KMS-11 (cell line): Measurements from ENCODE around the gene ZFAND3.

Experiments
- H2AFZ ChIP-seq: fragments of 200-600 bp; sonication (generic); 2 replicates; pipeline ENCODE4 v1.6.1; 2016; ENCODE audit warnings: antibody characterized with exemption, mixed run types, low read depth
- H3K27ac ChIP-seq: fragments of 200-600 bp; sonication (generic); 2 replicates; pipeline ENCODE4 v1.6.1; 2016; ENCODE audit warnings: mild to moderate bottlenecking, mixed run types
- H3K27me3 ChIP-seq: fragments of 200-600 bp; sonication (generic); 2 replicates; pipeline ENCODE4 v1.6.1; 2017; ENCODE audit warnings: mild to moderate bottlenecking, low read depth, mixed run types, moderate library complexity; ENCODE audit not compliant: insufficient read depth
- H3K36me3 ChIP-seq: fragments of 200-600 bp; sonication (generic); 2 replicates; pipeline ENCODE4 v1.6.1; 2017; ENCODE audit warnings: mild to moderate bottlenecking, mixed run types; ENCODE audit not compliant: insufficient read depth
- H3K4me1 ChIP-seq: fragments of 200-600 bp; sonication (generic); 2 replicates; pipeline ENCODE4 v1.6.1; 2016; ENCODE audit warnings: mild to moderate bottlenecking, low read depth, mixed run types; ENCODE audit not compliant: poor library complexity, severe bottlenecking
- H3K4me2 ChIP-seq: fragments of 200-600 bp; sonication (generic); 2 replicates; pipeline ENCODE4 v1.7.0; 2016; ENCODE audit warnings: mild to moderate bottlenecking, mixed run types
- H3K4me3 ChIP-seq: fragments of 200-600 bp; sonication (generic); IDR thresholded peaks from 2 replicates; pipeline ENCODE4 v1.6.1; 2017; ENCODE audit warnings: low read depth, low read length, mixed read lengths; ENCODE audit not compliant: insufficient read depth
- H3K79me2 ChIP-seq: fragments of 200-600 bp; sonication (generic); 2 replicates; pipeline ENCODE4 v1.6.1; 2016; ENCODE audit warnings: low read depth, mixed run types; ENCODE audit not compliant: insufficient read depth
- H3K9ac ChIP-seq: fragments of 200-600 bp; sonication (generic); 2 replicates; pipeline ENCODE4 v1.6.1; 2016; ENCODE audit warnings: mild to moderate bottlenecking, mixed run types
- H4K20me1 ChIP-seq: fragments of 200-600 bp; sonication (generic); 2 replicates; pipeline ENCODE4 v1.6.1; 2016; ENCODE audit warnings: mild to moderate bottlenecking, mixed run types; ENCODE audit not compliant: insufficient read depth
- TF ChIP-seq, protein P1 (sequence below): fragments of 200-600 bp; sonication (generic); conservative IDR thresholded peaks from 2 replicates; pipeline ENCODE4 v1.6.1; 2017; ENCODE audit warnings: low read depth, mild to moderate bottlenecking, antibody characterized with exemption, low read length, moderate library complexity, mixed read lengths

The ZFAND3 gene

GRCh38 chr6:38099221-38099620, 279.7 kb downstream of the ZFAND3 start:
- Histone ChIP-seq H3K36me3 (no peaks in the 10 kb centered on the region), H4K20me1 (no peaks in the 10 kb centered on the region), H3K27me3 (no peaks in the 10 kb centered on the region), H3K4me1 (peaks cover 14% of the 10 kb centered on the region), H3K27ac (no peak overlapping the region), H3K4me2 (peak overlapping the region; percentile 21; the same call in 1 of the 2 replicates), H3K9ac (no peak overlapping the region), H2AFZ (no peak overlapping the region), H3K79me2 (no peaks in the 10 kb centered on the region), H3K4me3 (no peak overlapping the region)
- TF ChIP-seq, protein P1, sequence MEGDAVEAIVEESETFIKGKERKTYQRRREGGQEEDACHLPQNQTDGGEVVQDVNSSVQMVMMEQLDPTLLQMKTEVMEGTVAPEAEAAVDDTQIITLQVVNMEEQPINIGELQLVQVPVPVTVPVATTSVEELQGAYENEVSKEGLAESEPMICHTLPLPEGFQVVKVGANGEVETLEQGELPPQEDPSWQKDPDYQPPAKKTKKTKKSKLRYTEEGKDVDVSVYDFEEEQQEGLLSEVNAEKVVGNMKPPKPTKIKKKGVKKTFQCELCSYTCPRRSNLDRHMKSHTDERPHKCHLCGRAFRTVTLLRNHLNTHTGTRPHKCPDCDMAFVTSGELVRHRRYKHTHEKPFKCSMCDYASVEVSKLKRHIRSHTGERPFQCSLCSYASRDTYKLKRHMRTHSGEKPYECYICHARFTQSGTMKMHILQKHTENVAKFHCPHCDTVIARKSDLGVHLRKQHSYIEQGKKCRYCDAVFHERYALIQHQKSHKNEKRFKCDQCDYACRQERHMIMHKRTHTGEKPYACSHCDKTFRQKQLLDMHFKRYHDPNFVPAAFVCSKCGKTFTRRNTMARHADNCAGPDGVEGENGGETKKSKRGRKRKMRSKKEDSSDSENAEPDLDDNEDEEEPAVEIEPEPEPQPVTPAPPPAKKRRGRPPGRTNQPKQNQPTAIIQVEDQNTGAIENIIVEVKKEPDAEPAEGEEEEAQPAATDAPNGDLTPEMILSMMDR = no peak

DNA sequence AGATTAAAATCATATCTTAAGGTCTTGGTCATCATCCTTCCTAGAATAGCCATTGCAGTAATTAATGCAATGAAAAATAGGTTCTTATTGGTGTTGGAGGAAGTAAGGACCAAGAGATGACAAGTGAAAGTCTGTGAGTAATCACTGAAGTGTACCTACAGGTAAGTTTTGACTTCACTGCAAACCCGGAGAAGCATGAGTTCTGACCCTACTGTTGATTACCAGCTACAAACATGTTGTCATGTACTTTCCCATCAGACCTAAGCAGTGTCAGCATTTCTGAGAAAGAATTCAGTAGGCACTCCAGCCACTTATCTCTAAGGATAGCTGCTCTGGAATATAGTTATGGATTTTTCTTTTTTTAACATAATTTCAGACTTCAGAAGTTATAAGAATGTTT, 280.9 kb downstream of the ZFAND3 start:
- Histone ChIP-seq H3K4me3 (no peak overlapping the region), H3K9ac (no peak overlapping the region), H3K36me3 (no peaks in the 10 kb centered on the region), H4K20me1 (no peaks in the 10 kb centered on the region), H3K79me2 (no peaks in the 10 kb centered on the region), H2AFZ (no peak overlapping the region), H3K27ac (no peak overlapping the region), H3K27me3 (no peaks in the 10 kb centered on the region), H3K4me2 (no peak overlapping the region), H3K4me1 (peaks cover 14% of the 10 kb centered on the region)
- TF ChIP-seq, protein P1 = no peak

DNA sequence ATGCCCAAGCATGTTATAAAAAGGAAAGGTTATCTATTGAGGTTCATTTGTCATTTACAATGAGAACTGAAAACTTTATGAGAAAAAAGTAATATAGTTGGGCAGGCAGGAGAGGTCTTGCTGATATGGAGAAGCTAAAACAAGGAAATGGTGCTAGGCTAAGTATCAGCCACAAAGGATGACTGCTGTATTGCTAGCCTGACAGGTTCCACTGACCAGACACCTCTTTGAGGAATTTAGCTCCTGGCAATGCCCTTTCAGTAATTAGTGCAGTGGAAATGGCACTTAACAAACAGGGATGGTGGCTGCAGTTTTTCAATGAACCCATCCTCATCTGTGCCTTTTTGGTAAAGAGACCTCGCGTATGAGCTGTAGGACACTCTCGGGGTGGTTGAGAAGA, 284.4 kb downstream of the ZFAND3 start:
- H3K4me2 ChIP-seq = no peak overlapping the region
- no peaks in the 10 kb centered on the region for H3K36me3 ChIP-seq
- peaks cover 8% of the 10 kb centered on the region for H3K4me1 ChIP-seq
- no peak overlapping the region for H2AFZ ChIP-seq
- H3K27me3 ChIP-seq = no peaks in the 10 kb centered on the region
- H4K20me1 ChIP-seq = no peaks in the 10 kb centered on the region
- H3K4me3 ChIP-seq = no peak overlapping the region
- TF ChIP-seq, protein P1 = no peak
- no peak overlapping the region for H3K9ac ChIP-seq
- no peaks in the 10 kb centered on the region for H3K79me2 ChIP-seq
- no peak overlapping the region for H3K27ac ChIP-seq

GRCh38 chr6:38105066-38105465, 285.5 kb downstream of the ZFAND3 start:
- Histone ChIP-seq H3K4me1 (no peaks in the 10 kb centered on the region), H3K27me3 (no peaks in the 10 kb centered on the region), H4K20me1 (no peaks in the 10 kb centered on the region), H2AFZ (no peak overlapping the region), H3K9ac (no peak overlapping the region), H3K79me2 (no peaks in the 10 kb centered on the region), H3K36me3 (no peaks in the 10 kb centered on the region), H3K4me2 (no peak overlapping the region), H3K4me3 (no peak overlapping the region), H3K27ac (no peak overlapping the region)
- TF ChIP-seq, protein P1 = no peak

GRCh38 chr6:38107073-38107472, 287.5 kb downstream of the ZFAND3 start:
- H3K27me3 ChIP-seq = no peaks in the 10 kb centered on the region
- H3K4me1 ChIP-seq = no peaks in the 10 kb centered on the region
- no peaks in the 10 kb centered on the region for H4K20me1 ChIP-seq
- H2AFZ ChIP-seq = no peak overlapping the region
- H3K9ac ChIP-seq = no peak overlapping the region
- H3K27ac ChIP-seq = no peak overlapping the region
- TF ChIP-seq, protein P1 = no peak
- no peak overlapping the region for H3K4me3 ChIP-seq
- H3K4me2 ChIP-seq = no peak overlapping the region
- no peaks in the 10 kb centered on the region for H3K36me3 ChIP-seq
- no peaks in the 10 kb centered on the region for H3K79me2 ChIP-seq
